ENCODE measurements around the gene SPINK7. TPM values are rescaled to one million over a fixed set of nuclear protein-coding genes. Genes with fewer than 3 reads are reported as not detected.
"Not testable (repeated sequence)": the region's sequence is repeated elsewhere in the genome, so short reads cannot be mapped to it uniquely, and the experiment has no call there.

The SPINK7 gene
- total RNA-seq, 1 experiment from 2014 or later: not detected

DNA sequence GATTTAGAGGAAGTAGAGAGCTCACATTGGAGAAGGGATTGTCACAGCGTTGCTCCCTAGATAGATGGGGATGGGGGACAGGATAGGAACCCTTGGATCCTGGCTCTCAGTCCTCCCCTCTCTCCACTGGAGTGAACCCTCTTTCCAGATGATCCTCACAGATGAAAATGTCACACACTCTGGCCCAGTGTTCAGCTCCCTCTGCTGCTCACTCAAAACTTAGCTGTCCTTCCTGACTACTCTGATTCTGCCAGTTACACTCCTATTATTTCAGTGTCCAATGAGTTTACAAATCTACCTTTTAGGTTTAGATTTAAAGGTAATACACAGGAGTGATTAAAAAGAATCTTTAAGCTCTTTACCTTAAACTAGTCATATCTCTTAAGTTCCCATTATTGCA is 5.8 kb upstream of the SPINK7 start:
- H3K27ac ChIP-seq (ENCODE audit: low read length): no peak overlapping the region
- no peaks in the 10 kb centered on the region for H3K79me2 ChIP-seq (ENCODE audit: low read length)
- no peak overlapping the region for H3K4me3 ChIP-seq (ENCODE audit: low read length)
- no peaks in the 10 kb centered on the region for H3K4me1 ChIP-seq (ENCODE audit: low read length)
- no peak overlapping the region for H2AFZ ChIP-seq (ENCODE audit: low read length)
- no peak for DNase-seq
- no peaks in the 10 kb centered on the region for H3K36me3 ChIP-seq (ENCODE audit: insufficient read depth, low read length)
- no peak overlapping the region for H3K4me2 ChIP-seq (ENCODE audit: low read depth, low read length, poor library complexity, severe bottlenecking)
- no peaks in the 10 kb centered on the region for H4K20me1 ChIP-seq (ENCODE audit: insufficient read depth, low read depth, low read length)
- no peaks in the 10 kb centered on the region for H3K9me3 ChIP-seq (ENCODE audit: low read length)
- no peaks in the 10 kb centered on the region for H3K27me3 ChIP-seq (ENCODE audit: low read length)
- no peaks in the 10 kb centered on the region for H3K9me2 ChIP-seq (replicated peaks; ENCODE audit: insufficient read depth, low read length)
- H3K9ac ChIP-seq (ENCODE audit: low read length): no peak overlapping the region

DNA sequence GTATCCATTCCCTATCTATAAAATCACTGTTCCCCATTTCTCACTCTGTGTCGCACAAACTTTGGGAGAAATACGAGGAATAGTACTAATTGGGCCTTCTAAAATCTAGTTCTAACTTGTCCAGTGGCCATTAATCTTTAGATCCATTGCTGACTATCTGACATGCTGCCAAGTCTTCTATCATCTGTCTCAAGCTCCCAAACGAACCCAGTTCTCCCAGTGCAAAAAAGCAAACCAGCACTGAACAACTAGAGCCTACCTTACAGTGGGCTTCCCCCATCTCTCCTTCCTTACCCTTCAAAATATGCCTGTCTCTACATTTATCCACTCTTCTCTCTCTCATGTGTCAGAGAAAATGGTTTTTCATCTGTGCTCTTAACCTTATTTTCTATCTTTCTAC is 3.2 kb upstream of the SPINK7 start:
- no peak overlapping the region for H3K9ac ChIP-seq (ENCODE audit: low read length)
- no peak overlapping the region for H3K4me3 ChIP-seq (ENCODE audit: low read length)
- no peaks in the 10 kb centered on the region for H3K27me3 ChIP-seq (ENCODE audit: low read length)
- H3K27ac ChIP-seq (ENCODE audit: low read length): no peak overlapping the region
- no peak overlapping the region for H3K4me2 ChIP-seq (ENCODE audit: low read depth, low read length, poor library complexity, severe bottlenecking)
- no peak for DNase-seq
- H3K79me2 ChIP-seq (ENCODE audit: low read length): no peaks in the 10 kb centered on the region
- no peaks in the 10 kb centered on the region for H4K20me1 ChIP-seq (ENCODE audit: insufficient read depth, low read depth, low read length)
- no peaks in the 10 kb centered on the region for H3K9me3 ChIP-seq (ENCODE audit: low read length)
- H3K36me3 ChIP-seq (ENCODE audit: insufficient read depth, low read length): no peaks in the 10 kb centered on the region
- H3K9me2 ChIP-seq (replicated peaks; ENCODE audit: insufficient read depth, low read length): no peaks in the 10 kb centered on the region
- no peak overlapping the region for H2AFZ ChIP-seq (ENCODE audit: low read length)
- no peaks in the 10 kb centered on the region for H3K4me1 ChIP-seq (ENCODE audit: low read length)

DNA sequence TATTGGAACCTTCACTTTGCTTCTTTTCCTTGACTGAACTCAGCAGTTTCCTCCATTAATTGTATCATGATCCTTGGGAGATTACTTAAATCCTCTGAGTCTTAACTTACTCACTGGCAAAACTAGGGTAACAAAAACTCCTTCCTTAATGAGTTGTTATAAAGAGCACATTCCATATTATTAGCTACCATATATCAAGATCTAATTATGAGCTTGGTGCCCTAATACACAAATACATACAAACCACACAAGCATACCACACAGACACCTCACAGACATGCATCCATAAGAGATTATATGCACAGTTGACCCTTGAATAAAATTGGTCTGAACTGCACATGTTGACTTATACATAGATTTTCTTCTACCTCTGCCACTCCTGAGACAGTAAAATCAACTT is 2.5 kb upstream of the SPINK7 start:
- no peaks in the 10 kb centered on the region for H3K9me3 ChIP-seq (ENCODE audit: low read length)
- no peaks in the 10 kb centered on the region for H3K79me2 ChIP-seq (ENCODE audit: low read length)
- DNase-seq: no peak
- H3K36me3 ChIP-seq (ENCODE audit: insufficient read depth, low read length): no peaks in the 10 kb centered on the region
- no peak overlapping the region for H3K9ac ChIP-seq (ENCODE audit: low read length)
- H3K4me2 ChIP-seq (ENCODE audit: low read depth, low read length, poor library complexity, severe bottlenecking): no peak overlapping the region
- H3K27me3 ChIP-seq (ENCODE audit: low read length): no peaks in the 10 kb centered on the region
- H3K9me2 ChIP-seq (replicated peaks; ENCODE audit: insufficient read depth, low read length): no peaks in the 10 kb centered on the region
- H3K4me3 ChIP-seq (ENCODE audit: low read length): no peak overlapping the region
- H4K20me1 ChIP-seq (ENCODE audit: insufficient read depth, low read depth, low read length): no peaks in the 10 kb centered on the region
- no peaks in the 10 kb centered on the region for H3K4me1 ChIP-seq (ENCODE audit: low read length)
- H2AFZ ChIP-seq (ENCODE audit: low read length): no peak overlapping the region
- no peak overlapping the region for H3K27ac ChIP-seq (ENCODE audit: low read length)

DNA sequence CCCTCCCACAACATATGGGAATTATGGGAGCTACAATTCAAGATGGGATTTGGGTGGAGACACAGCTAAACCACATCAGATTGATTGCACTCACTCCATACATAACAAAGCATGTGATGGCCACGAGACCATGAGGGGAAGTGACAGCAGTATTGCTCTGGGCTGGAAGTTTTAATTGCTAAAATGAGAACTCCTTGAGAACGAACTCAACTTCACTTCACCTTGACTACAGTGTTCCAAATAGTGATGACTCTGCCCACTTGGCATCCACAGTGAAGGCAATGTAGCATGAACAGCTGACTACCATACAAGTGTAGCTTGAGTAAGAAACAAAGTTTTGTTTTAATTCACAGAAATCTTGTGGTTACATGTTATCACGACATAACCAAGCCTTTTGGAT is 739 bp upstream of the SPINK7 start:
- no peaks in the 10 kb centered on the region for H4K20me1 ChIP-seq (ENCODE audit: insufficient read depth, low read depth, low read length)
- H3K27me3 ChIP-seq (ENCODE audit: low read length): no peaks in the 10 kb centered on the region
- H3K9me3 ChIP-seq (ENCODE audit: low read length): no peaks in the 10 kb centered on the region
- no peak overlapping the region for H3K27ac ChIP-seq (ENCODE audit: low read length)
- H3K4me3 ChIP-seq (ENCODE audit: low read length): no peak overlapping the region
- H3K9ac ChIP-seq (ENCODE audit: low read length): no peak overlapping the region
- no peak overlapping the region for H2AFZ ChIP-seq (ENCODE audit: low read length)
- DNase-seq: no peak
- no peaks in the 10 kb centered on the region for H3K4me1 ChIP-seq (ENCODE audit: low read length)
- no peak overlapping the region for H3K4me2 ChIP-seq (ENCODE audit: low read depth, low read length, poor library complexity, severe bottlenecking)
- no peaks in the 10 kb centered on the region for H3K36me3 ChIP-seq (ENCODE audit: insufficient read depth, low read length)
- H3K79me2 ChIP-seq (ENCODE audit: low read length): no peaks in the 10 kb centered on the region
- H3K9me2 ChIP-seq (replicated peaks; ENCODE audit: insufficient read depth, low read length): no peaks in the 10 kb centered on the region

DNA sequence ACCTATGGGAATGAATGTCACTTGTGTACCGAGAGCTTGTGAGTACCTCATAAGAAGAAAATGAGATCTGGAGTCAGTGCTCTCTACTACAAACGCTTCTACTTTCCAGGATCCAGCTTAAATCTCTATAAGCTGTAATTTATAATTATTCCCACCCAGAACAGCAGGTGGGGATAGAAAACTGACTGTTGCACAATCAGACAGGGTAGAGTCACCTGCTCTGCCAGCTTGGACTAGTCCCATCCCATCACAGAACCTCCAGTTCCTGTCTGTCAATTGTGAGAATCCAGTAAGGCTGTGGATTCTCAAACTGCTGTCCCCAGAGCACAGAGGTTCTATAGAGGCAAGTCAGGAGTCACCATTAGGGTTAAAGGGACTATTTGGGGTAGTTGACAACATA is 2.0 kb downstream of the SPINK7 start:
- Histone ChIP-seq H3K27ac (ENCODE audit: low read length) (no peak overlapping the region), H3K9me2 (replicated peaks; ENCODE audit: insufficient read depth, low read length) (no peaks in the 10 kb centered on the region)

DNA sequence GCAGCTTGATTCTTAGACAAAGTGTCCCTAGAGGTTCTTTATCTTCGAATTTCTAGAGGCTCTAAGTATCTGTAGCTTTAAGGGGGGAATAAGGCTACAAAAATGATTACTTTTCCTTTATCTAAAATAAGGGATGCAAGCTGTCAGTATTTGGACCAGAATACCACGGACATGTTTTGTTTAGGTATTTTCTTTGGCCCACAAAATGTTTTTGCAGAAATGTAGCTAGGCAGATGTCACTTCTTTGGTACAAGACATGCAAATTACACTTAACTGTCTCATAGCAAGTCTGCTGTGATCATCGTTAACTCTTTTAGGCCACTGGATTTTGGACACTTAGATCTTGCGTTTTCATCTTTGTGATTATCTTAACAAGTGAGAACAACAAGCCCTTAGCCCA is 2.5 kb downstream of the SPINK7 start:
- H3K36me3 ChIP-seq (ENCODE audit: insufficient read depth, low read length): no peaks in the 10 kb centered on the region
- H4K20me1 ChIP-seq (ENCODE audit: insufficient read depth, low read depth, low read length): no peaks in the 10 kb centered on the region
- no peaks in the 10 kb centered on the region for H3K9me3 ChIP-seq (ENCODE audit: low read length)
- no peak overlapping the region for H3K4me3 ChIP-seq (ENCODE audit: low read length)
- no peaks in the 10 kb centered on the region for H3K79me2 ChIP-seq (ENCODE audit: low read length)
- H3K27ac ChIP-seq (ENCODE audit: low read length): no peak overlapping the region
- no peaks in the 10 kb centered on the region for H3K9me2 ChIP-seq (replicated peaks; ENCODE audit: insufficient read depth, low read length)
- H3K4me2 ChIP-seq (ENCODE audit: low read depth, low read length, poor library complexity, severe bottlenecking): no peak overlapping the region
- no peaks in the 10 kb centered on the region for H3K27me3 ChIP-seq (ENCODE audit: low read length)
- no peak for DNase-seq
- H2AFZ ChIP-seq (ENCODE audit: low read length): no peak overlapping the region
- H3K4me1 ChIP-seq (ENCODE audit: low read length): no peaks in the 10 kb centered on the region
- H3K9ac ChIP-seq (ENCODE audit: low read length): no peak overlapping the region

More for the DNA sequence above, 2.0 kb downstream of the SPINK7 start:
- no peak for DNase-seq
- H3K9ac ChIP-seq (ENCODE audit: low read length): no peak overlapping the region
- no peaks in the 10 kb centered on the region for H4K20me1 ChIP-seq (ENCODE audit: insufficient read depth, low read depth, low read length)
- H3K79me2 ChIP-seq (ENCODE audit: low read length): no peaks in the 10 kb centered on the region
- H3K4me1 ChIP-seq (ENCODE audit: low read length): no peaks in the 10 kb centered on the region
- H2AFZ ChIP-seq (ENCODE audit: low read length): no peak overlapping the region
- H3K4me3 ChIP-seq (ENCODE audit: low read length): no peak overlapping the region
- H3K36me3 ChIP-seq (ENCODE audit: insufficient read depth, low read length): no peaks in the 10 kb centered on the region
- no peaks in the 10 kb centered on the region for H3K9me3 ChIP-seq (ENCODE audit: low read length)
- no peak overlapping the region for H3K4me2 ChIP-seq (ENCODE audit: low read depth, low read length, poor library complexity, severe bottlenecking)
- H3K27me3 ChIP-seq (ENCODE audit: low read length): no peaks in the 10 kb centered on the region

DNA sequence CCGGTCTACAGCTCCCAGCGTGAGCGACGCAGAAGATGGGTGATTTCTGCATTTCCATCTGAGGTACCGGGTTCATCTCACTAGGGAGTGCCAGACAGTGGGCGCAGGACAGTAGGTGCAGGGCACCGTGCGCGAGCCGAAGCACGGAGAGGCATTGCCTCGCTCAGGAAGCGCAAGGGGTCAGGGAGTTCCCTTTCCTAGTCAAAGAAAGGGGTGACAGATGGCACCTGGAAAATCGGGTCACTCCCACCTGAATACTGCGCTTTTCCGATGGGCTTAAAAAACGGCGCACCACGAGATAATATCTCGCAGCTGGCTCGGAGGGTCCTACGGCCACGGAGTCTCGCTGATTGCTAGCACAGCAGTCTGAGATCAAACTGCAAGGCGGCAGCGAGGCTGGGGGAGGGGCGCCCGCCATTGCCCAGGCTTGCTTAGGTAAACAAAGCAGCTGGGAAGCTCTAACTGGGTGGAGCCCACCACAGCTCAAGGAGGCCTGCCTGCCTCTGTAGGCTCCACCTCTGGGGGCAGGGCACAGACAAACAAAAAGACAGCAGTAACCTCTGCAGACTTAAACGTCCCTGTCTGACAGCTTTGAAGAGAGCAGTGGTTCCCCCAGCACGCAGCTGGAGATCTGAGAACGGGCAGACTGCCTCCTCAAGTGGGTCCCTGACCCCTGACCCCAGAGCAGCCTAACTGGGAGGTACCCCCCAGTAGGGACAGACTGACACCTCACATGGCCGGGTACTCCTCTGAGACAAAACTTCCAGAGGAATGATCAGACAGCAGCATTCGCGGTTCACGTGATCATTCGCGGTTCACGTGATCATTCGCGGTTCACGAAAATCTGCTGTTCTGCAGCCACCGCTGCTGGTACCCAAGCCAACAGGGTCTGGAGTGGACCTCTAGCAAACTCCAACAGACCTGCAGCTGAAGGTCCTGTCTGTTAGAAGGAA is 8.1 kb downstream of the SPINK7 start:
- H3K9ac ChIP-seq (ENCODE audit: low read length); H3K4me1 ChIP-seq (ENCODE audit: low read length); H3K9me2 ChIP-seq (replicated peaks; ENCODE audit: insufficient read depth, low read length); H3K27ac ChIP-seq (ENCODE audit: low read length); H3K79me2 ChIP-seq (ENCODE audit: low read length); H3K4me3 ChIP-seq (ENCODE audit: low read length); H4K20me1 ChIP-seq (ENCODE audit: insufficient read depth, low read depth, low read length); H3K27me3 ChIP-seq (ENCODE audit: low read length); DNase-seq; H3K36me3 ChIP-seq (ENCODE audit: insufficient read depth, low read length); H3K4me2 ChIP-seq (ENCODE audit: low read depth, low read length, poor library complexity, severe bottlenecking); H3K9me3 ChIP-seq (ENCODE audit: low read length); H2AFZ ChIP-seq (ENCODE audit: low read length): not testable (repeated sequence)

DNA sequence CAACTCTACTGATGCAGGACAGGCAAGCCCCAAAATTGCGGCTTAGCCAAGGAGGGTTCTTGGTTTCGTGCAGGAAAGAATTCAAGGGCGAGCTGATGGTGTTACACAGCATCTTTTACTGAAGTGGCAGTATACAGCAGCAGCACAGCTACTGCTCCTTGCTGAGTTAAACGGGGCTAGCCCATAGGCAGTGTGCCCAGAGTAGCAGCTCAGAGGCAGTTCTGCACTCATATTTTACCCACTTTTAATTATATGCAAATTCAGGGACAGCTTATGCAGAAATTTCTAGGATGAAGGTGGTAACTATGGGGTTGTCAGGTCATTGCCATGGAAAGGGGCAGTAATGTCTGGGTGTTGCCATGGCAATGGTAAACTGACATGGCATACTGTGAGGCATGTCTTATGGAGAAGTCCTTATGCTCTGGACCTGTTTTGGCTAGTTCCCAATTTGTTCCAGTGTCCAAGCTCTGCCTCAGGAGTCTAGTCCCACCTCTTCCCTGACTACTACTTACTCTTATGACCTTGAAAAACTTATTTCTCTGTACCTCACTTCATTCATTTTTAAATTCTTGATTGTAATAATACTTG is 21.1 kb downstream of the SPINK7 start:
- Histone ChIP-seq H3K36me3 (ENCODE audit: insufficient read depth, low read length) (no peaks in the 10 kb centered on the region), H3K27me3 (ENCODE audit: low read length) (no peaks in the 10 kb centered on the region), H3K4me1 (ENCODE audit: low read length) (peaks cover 9% of the 10 kb centered on the region), H3K9ac (ENCODE audit: low read length) (no peak overlapping the region), H3K9me2 (replicated peaks; ENCODE audit: insufficient read depth, low read length) (no peaks in the 10 kb centered on the region), H4K20me1 (ENCODE audit: insufficient read depth, low read depth, low read length) (no peaks in the 10 kb centered on the region), H2AFZ (ENCODE audit: low read length) (no peak overlapping the region), H3K9me3 (ENCODE audit: low read length) (no peaks in the 10 kb centered on the region), H3K4me2 (ENCODE audit: low read depth, low read length, poor library complexity, severe bottlenecking) (no peak overlapping the region), H3K27ac (ENCODE audit: low read length) (no peak overlapping the region), H3K4me3 (ENCODE audit: low read length) (no peak overlapping the region), H3K79me2 (ENCODE audit: low read length) (no peaks in the 10 kb centered on the region)
- DNase-seq: no peak

Data from Karpas-422 (cell line).